Raji (cell line): ENCODE measurements around the gene FALEC.

Experiments used
- POLR2A ChIP-seq: IDR thresholded peaks from 2 replicates; pipeline ENCODE4 v1.6.1; 2011; ENCODE audit warnings: low read depth, low read length, control low read depth; ENCODE audit not compliant: insufficient read depth

Gene FALEC

DNA sequence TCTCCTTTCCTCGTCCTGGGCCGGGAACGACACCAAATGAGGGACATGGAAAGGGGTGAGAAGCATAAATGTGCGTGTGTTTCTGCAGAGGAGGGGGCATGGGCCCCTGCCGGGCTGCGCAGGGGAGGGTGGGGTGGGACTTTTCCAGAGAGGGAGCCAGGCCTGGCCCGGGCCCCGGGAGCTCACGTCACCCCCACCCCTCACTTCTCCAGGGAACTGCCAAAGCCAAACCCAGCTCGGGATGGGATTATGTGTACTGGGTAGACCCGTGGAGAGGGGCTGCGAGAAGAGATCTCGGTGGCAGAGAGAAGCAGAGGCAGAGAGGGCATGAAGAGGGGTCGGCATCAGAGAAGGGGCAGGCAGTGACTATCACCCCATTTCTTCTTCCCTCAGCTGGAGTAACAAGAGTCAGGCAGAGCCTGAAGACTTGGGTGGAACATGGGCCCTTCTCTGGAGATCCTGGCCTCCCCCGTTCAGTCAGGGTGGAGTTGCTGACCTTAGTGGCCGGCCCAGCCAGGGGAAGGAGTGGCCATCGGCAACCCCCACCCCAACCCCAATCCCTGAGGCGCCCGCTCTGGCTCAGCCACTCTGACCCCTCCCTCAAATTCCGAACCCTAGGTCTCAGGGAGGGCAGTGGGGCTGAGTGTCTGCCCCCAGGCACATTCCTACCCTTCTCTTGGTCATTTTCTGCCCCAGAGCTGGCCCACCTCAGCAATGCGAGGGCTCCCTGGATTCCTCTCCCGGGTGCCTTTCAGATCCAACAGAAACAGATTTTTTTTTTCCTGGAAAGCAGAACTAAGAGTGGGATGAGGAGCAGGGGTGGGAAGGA lies 34.9 kb downstream of the FALEC start:
- no peak for TF ChIP-seq POLR2A

DNA sequence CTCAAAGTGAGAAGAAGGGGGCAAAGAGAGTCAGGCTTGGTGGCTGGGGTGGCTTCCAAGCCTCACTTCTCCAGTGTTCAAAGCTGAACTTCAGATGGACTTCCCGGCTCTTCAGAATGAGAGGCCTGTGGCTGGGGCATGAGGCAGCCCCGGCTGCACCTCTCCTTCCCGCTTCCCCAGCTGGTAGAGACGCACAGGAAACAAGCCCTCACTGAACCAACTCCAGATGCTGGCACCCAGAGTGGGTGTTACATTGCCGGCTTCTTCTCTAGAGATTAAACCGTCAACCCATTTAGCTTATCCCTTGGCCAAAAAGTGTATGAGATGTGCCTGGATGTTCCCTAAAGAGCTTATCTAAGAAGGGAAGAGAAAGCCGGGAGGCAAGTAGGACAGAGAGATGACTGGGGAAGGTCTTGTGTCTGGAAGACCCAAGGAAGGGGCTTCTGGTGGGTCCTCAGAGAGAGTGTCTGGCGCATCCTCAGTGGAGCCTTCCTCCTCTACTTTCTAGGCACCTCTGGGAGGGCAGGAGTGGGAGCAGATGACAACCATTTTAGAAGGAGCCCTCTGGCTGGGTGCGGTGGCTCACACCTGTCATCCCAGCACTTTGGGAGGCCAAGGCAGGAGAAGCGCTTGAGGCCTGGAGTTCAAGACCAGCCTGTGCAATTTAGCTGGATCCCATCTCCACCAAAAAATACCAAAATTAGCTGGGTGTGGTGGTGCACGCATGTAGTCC lies 35.7 kb downstream of the FALEC start:
- TF ChIP-seq POLR2A = no peak

DNA sequence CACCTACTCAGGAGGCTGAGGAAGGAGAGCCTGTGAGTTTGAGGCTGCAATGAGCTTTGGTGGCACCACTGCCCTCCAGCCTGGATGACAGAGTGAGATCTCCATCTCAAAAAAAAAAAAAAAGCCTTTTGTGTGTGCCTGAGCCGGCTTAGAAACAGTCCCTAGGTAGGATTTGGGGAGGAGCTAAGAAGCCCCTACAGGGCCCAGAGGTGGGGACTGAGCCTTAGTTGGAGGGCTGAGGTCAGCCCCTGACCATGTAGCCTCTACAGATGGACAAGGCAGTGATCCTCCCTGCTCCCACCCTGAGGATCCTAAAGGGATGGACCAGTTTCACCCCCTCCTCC lies 36.2 kb downstream of the FALEC start:
- TF ChIP-seq POLR2A = no peak

DNA sequence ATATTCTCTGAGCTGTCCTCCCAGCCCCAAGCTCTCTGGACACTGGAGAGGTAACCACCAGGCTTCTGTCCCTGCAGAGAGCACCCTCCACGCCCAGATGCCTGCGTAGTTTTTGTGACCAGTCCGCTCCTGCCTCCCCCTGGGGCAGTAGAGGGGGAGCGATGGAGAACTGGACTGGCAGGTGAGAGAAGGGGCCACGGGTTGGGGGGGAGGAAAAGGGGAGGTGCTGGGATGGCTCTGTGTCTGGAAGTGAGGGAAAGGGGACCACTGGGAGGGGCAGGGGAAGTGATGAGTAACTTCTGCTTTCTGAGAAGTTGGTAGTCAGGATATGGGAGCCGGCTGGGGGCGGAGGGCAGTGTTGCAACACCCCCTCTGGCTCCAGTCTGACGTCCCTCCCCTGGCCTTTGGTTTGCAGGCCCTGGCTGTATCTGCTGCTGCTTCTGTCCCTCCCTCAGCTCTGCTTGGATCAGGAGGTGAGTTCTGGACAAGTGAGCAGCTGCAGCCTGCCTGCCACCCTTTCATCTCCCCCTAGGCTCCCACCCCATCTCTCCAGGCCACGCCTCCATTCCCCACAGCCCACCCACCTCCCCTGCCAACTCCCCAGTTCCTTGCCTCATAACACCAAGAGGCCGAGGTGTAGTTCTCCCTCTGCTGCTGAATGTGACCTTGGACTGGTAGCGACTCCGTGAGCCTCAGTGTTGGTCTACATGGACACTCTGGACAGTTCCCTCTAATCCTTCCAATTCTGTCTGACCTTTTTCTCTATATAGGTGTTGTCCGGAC lies 36.8 kb downstream of the FALEC start:
- TF ChIP-seq POLR2A = no peak

DNA sequence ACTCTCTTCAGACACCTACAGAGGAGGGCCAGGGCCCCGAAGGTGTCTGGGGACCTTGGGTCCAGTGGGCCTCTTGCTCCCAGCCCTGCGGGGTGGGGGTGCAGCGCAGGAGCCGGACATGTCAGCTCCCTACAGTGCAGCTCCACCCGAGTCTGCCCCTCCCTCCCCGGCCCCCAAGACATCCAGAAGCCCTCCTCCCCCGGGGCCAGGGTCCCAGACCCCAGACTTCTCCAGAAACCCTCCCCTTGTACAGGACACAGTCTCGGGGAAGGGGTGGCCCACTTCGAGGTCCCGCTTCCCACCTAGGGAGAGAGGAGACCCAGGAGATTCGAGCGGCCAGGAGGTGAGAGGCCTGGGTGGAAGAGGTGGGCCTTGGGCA lies 37.3 kb downstream of the FALEC start:
- no peak for TF ChIP-seq POLR2A

DNA sequence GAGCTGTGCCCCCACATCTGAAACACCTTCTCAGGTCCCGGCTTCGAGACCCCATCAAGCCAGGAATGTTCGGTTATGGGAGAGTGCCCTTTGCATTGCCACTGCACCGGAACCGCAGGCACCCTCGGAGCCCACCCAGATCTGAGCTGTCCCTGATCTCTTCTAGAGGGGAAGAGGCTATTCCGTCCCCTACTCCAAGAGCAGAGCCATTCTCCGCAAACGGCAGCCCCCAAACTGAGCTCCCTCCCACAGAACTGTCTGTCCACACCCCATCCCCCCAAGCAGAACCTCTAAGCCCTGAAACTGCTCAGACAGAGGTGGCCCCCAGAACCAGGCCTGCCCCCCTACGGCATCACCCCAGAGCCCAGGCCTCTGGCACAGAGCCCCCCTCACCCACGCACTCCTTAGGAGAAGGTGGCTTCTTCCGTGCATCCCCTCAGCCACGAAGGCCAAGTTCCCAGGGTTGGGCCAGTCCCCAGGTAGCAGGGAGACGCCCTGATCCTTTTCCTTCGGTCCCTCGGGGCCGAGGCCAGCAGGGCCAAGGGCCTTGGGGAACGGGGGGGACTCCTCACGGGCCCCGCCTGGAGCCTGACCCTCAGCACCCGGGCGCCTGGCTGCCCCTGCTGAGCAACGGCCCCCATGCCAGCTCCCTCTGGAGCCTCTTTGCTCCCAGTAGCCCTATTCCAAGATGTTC lies 38.0 kb downstream of the FALEC start:
- TF ChIP-seq POLR2A = no peak

DNA sequence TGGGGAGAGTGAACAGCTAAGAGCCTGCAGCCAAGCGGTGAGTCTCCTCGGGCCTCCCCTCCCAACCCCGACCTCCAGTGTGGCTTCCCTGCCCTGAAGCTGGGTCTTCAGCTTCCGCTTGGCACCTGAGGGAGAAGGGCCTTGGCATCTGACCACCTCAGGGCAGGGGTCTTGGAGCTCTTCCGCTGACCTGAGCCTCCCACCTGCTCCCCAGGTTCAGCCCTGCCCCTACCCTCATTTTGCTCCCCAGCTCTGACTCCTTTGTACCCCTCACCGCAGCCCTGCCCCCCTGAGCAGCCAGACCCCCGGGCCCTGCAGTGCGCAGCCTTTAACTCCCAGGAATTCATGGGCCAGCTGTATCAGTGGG lies 38.5 kb downstream of the FALEC start:
- no peak for TF ChIP-seq POLR2A

DNA sequence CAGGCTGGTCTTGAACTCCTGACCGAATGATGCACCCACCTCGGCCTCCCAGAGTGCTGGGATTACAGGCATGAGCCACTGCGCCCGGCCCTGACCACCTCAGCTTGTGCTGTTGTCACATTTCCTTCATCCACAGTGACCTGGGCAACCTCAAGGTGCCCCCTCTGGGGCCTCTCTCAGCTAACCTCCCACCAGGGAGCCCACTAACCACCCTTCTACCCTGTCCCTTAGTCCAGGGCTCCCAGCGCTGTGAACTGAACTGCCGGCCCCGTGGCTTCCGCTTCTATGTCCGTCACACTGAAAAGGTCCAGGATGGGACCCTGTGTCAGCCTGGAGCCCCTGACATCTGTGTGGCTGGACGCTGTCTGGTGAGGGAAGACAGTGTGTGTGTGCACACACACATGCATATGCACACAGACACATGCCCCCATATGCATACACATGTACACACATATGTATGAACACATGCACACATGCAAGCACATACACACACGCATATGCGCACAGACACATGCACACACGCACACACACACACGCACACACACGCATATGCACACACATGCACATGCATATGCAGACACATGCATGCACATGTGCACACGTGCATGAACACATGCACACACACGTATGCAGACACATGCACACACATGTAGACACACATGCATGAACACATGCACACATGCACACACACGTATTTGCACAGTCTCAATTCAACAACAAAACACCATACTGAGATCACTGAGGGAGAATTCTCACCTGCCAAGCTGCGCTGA lies 39.8 kb downstream of the FALEC start:
- TF ChIP-seq POLR2A = no peak

DNA sequence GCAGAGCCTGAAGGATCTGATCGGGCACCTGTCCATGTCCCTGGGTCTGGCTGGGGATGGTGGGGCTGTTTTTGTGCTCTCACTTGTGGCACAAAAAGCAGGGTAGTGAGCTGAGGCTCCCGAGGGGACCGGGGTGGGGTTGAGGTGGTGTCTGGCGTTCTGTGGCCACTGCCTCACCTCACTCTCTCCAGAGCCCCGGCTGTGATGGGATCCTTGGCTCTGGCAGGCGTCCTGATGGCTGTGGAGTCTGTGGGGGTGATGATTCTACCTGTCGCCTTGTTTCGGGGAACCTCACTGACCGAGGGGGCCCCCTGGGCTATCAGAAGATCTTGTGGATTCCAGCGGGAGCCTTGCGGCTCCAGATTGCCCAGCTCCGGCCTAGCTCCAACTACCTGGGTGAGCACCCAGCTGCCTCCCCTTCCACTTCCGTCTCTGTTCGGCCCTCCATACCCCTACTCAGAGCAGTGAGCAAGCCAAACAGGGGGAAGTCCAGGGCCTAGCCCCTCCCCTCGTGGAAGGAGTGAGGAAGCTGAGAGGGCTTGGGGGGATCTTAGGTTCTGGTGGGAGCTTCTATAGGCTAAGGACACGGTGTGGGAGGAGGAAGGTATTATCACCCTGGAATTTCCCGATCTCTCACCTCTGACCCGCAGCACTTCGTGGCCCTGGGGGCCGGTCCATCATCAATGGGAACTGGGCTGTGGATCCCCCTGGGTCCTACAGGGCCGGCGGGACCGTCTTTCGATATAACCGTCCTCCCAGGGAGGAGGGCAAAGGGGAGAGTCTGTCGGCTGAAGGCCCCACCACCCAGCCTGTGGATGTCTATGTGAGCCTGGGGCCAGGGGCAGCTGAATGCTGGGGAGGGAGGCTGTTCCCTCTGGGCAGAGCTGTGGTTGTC lies 40.7 kb downstream of the FALEC start:
- no peak for TF ChIP-seq POLR2A

DNA sequence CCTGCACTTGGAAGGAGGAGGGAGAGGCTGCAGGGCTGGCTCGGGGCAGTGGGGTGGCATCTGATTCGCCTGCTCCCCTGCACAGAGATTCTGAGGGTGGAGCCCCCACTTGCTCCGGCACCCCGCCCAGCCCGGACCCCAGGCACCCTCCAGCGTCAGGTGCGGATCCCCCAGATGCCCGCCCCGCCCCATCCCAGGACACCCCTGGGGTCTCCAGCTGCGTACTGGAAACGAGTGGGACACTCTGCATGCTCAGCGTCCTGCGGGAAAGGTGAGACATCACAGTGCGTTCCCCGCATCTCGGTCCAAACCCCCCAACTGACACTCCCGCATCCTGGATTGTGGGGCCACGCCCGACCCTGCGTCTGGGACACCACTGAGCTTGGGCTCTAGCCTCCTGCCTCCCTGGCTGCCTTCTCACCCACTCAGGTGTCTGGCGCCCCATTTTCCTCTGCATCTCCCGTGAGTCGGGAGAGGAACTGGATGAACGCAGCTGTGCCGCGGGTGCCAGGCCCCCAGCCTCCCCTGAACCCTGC lies 41.6 kb downstream of the FALEC start:
- TF ChIP-seq POLR2A = no peak

DNA sequence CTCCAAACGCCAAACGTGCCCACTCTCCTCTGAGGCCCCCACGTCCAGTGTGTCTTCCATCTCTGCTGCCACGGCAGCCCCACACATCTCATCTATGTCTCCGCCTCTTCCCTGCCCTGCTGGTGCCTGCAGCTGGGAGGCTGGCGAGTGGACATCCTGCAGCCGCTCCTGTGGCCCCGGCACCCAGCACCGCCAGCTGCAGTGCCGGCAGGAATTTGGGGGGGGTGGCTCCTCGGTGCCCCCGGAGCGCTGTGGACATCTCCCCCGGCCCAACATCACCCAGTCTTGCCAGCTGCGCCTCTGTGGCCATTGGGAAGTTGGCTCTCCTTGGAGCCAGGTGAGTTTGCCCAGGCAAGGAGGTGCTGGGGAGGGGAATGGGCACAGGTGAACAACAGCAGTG lies 42.3 kb downstream of the FALEC start:
- no peak for TF ChIP-seq POLR2A

DNA sequence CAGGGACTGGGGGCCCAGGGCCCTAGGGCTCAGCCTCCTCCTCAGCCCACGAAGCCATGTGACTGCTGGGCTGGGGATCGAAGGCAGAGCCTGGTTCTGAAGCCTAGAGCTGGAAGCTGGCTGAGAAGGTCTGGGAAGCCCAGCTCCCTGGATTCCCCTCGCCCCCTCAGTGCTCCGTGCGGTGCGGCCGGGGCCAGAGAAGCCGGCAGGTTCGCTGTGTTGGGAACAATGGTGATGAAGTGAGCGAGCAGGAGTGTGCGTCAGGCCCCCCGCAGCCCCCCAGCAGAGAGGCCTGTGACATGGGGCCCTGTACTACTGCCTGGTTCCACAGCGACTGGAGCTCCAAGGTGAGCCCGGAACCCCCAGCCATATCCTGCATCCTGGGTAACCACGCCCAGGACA lies 42.8 kb downstream of the FALEC start:
- TF ChIP-seq POLR2A = no peak

DNA sequence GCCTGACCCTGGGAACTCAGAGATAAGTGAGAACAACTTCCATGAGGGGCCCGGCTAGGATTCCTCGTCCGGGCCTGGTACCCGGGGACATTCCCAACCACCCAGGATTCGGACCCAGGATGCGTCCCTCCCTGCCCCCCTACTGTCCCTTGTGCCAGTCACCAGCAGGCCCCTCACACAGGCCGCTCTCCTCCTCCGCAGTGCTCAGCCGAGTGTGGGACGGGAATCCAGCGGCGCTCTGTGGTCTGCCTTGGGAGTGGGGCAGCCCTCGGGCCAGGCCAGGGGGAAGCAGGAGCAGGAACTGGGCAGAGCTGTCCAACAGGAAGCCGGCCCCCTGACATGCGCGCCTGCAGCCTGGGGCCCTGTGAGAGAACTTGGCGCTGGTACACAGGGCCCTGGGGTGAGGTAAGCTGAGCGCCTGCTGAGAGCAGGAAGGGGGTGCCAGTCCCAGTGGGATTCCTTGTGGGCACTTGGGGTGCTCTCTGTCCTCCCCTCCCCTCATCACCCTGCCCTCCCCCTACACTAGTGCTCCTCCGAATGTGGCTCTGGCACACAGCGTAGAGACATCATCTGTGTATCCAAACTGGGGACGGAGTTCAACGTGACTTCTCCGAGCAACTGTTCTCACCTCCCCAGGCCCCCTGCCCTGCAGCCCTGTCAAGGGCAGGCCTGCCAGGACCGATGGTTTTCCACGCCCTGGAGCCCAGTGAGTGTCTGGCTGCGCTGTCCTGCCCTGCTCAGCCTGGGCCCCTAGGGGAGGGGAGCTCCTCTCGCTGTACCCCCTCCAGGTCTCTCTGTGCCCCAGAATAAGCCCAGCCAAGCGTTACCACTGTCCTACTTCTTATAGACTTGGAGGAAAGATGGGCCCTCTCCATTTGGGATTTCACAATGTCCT lies 43.5 kb downstream of the FALEC start:
- no peak for TF ChIP-seq POLR2A

DNA sequence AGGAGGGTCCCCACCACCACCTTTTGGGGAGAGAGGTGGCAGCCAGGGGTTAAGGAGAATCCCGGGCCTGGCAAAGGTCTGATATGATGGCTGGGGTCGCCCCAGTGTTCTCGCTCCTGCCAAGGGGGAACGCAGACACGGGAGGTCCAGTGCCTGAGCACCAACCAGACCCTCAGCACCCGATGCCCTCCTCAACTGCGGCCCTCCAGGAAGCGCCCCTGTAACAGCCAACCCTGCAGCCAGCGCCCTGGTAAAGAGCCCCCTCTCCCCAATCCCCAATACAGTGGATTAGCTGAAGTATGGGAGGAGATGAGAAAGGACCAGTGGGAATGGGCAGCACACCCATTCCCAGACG lies 44.1 kb downstream of the FALEC start:
- no peak for TF ChIP-seq POLR2A
